Neural crest cell (in vitro differentiated cells): ENCODE data around the gene PPHLN1. TPM values are rescaled to one million over a fixed set of nuclear protein-coding genes. Genes with fewer than 3 reads are reported as not detected.

Experiments used
- DNase-seq: peaks from one replicate; pipeline ENCODE4 v3.0.0; 2021; ENCODE audit warnings: low read depth, mixed read lengths, low spot score
- H3K27ac Mint-ChIP-seq: one replicate; pipeline ENCODE4 v1.8.0; 2021; ENCODE audit warnings: mild to moderate bottlenecking, mixed read lengths; ENCODE audit not compliant: unreplicated experiment
- H3K27me3 Mint-ChIP-seq: 2 replicates; pipeline ENCODE4 v1.8.0; 2021; ENCODE audit warnings: low read depth, mild to moderate bottlenecking, mixed read lengths
- H3K36me3 Mint-ChIP-seq: 2 replicates; pipeline ENCODE4 v1.8.0; 2021; ENCODE audit warnings: low read depth, mild to moderate bottlenecking, mixed read lengths
- H3K4me1 Mint-ChIP-seq: 2 replicates; pipeline ENCODE4 v1.8.0; 2021; ENCODE audit warnings: mixed read lengths
- H3K4me3 Mint-ChIP-seq: one replicate; pipeline ENCODE4 v1.8.0; 2021; ENCODE audit warnings: mild to moderate bottlenecking, mixed read lengths
- H3K9me3 Mint-ChIP-seq: 2 replicates; pipeline ENCODE4 v1.8.0; 2021; ENCODE audit warnings: mixed read lengths
- CTCF ChIP-seq: fragments of 200-600 bp; sonication (generic); conservative IDR thresholded peaks from 2 replicates; pipeline ENCODE4 v1.5.0; 2021; ENCODE audit warnings: antibody characterized with exemption, mild to moderate bottlenecking
- microRNA-seq: library from miRNA; unstranded; fragments of <30 nt; microRNA quantifications from one replicate; pipeline ENCODE4, GENCODE V29; 2020
- total RNA-seq: library from RNA; stranded (reverse); gene quantifications from 2 replicates; pipeline ENCODE4 v1.2.1, GENCODE V29; 2021

PPHLN1 gene
- total RNA-seq, 1 donor from 2014 or later, result 57.9 TPM

- peaks cover 3% of the 10 kb centered on the region for H3K27me3 Mint-ChIP-seq
- no peak overlapping the region for H3K27ac Mint-ChIP-seq
- H3K9me3 Mint-ChIP-seq, result no peaks in the 10 kb centered on the region
- no peaks in the 10 kb centered on the region for H3K36me3 Mint-ChIP-seq
- no peak for DNase-seq
- H3K4me1 Mint-ChIP-seq, result peaks cover 36% of the 10 kb centered on the region
- H3K4me3 Mint-ChIP-seq, result peak overlapping the region; percentile 11
- no peak for TF ChIP-seq CTCF
These were observed 160.4 kb downstream of the PPHLN1 start for GRCh38 chr12:42486407-42486806.

GRCh38 chr12:42490261-42490842, 164.4 kb downstream of the PPHLN1 start:
- H3K27ac Mint-ChIP-seq, result no peak overlapping the region
- H3K36me3 Mint-ChIP-seq, result no peaks in the 10 kb centered on the region
- TF ChIP-seq CTCF, result no peak
- H3K4me3 Mint-ChIP-seq, result no peak overlapping the region
- no peaks in the 10 kb centered on the region for H3K9me3 Mint-ChIP-seq
- H3K4me1 Mint-ChIP-seq, result peaks cover 12% of the 10 kb centered on the region
- no peaks in the 10 kb centered on the region for H3K27me3 Mint-ChIP-seq
- DNase-seq, result no peak

Small RNA genes lying within 50 kb of the gene (microRNA-seq; reads per million reads assigned to microRNA genes)
- gene MIR7851, result 5.9 reads per million, percentile 3 among the genes with 10 or more reads in this experiment

Other genes starting within 250 kb of the PPHLN1 start
- 17.8 and 18.4 TPM in 2 replicates for gene GXYLT1, start 181.3 kb upstream of the PPHLN1 start, total RNA-seq
- gene YAF2, start 87.9 kb upstream of the PPHLN1 start, total RNA-seq, result 27.4 and 33.6 TPM in 2 replicates
- gene ZCRB1, start 73 bp upstream of the PPHLN1 start, total RNA-seq, result 59.4 and 65.2 TPM in 2 replicates